ENCODE results near the gene SHLD1. TPM values are rescaled to one million over a fixed set of nuclear protein-coding genes. Genes with fewer than 3 reads are reported as not detected.

Gene SHLD1
- total RNA-seq, 1 experiment from 2014 or later: 2.4 TPM

DNA sequence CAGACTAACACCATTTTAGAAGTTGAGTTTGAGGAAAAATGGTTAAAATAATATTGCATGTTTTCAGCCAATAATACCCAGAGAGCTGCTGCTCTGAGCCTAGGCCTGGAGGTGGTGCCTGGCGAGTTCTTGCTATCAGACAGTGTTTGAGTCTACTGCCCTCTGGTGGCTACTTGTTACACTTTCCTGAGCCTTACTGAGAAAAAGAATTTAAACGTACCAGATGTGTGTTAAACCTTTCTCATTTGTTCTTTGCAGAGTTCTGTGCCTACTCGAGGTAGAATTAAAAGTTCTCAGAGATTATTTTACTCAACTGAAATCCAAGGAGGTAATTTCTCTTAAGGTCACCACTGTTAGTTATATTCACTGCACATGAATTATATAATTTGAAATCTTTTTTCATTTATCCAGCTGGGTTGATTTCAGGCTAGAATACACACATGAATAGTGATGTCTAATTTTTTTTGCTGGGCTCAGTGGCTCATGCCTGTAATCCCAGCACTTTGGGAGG, 38.2 kb downstream of the SHLD1 start:
- Histone ChIP-seq H2AFZ (ENCODE audit: low read depth, low read length, poor library complexity, severe bottlenecking) (no peak overlapping the region), H3K36me3 (ENCODE audit: control insufficient read depth in 1 of 2, insufficient read depth in 2 of 2, low read length in 2 of 2) (no peaks in the 10 kb centered on the region), H3K9me2 (ENCODE audit: insufficient read depth) (no peaks in the 10 kb centered on the region), H3K9me3 (ENCODE audit: control insufficient read depth in 1 of 2, insufficient read depth in 1 of 2, low read depth in 1 of 2, low read length in 2 of 2) (no peaks in the 10 kb centered on the region), H3K4me2 (ENCODE audit: low read length) (no peak overlapping the region), H3K4me1 (ENCODE audit: control insufficient read depth in 1 of 2, insufficient read depth in 2 of 2, low read length in 2 of 2) (peaks cover 15 to 23% of the 10 kb centered on the region in 2 experiments), H3K79me2 (ENCODE audit: insufficient read depth, low read length) (no peaks in the 10 kb centered on the region), H3K27me3 (ENCODE audit: insufficient read depth, low read length) (no peaks in the 10 kb centered on the region), H3K4me3 (replicated peaks in 1 of 2; ENCODE audit: low read depth in 1 of 2, low read length in 2 of 2) (no peak overlapping the region), H3K9ac (ENCODE audit: low read length) (no peak overlapping the region), H3K27ac (ENCODE audit: low read depth, low read length) (no peak overlapping the region), H4K20me1 (ENCODE audit: insufficient read depth) (no peaks in the 10 kb centered on the region)
- intact Hi-C loops (cut with micrococcal nuclease): loop anchor here (1.0 kb wide), 3 partner anchors 219 to 259 kb away; no protein-coding TSS in a partner anchor
- ChIA-PET RAD21 (ENCODE audit: low non-redundant PET in 1 of 2, low total read pairs in 2 of 2, uncharacterized antibody in 2 of 2, unreplicated experiment in 2 of 2) (interaction anchor here (0.6 to 2.8 kb wide), 7 partner anchors 126 to 259 kb away, joined by 3 to 16 read pairs (median 10); no protein-coding TSS in a partner anchor), POLR2A (no interaction called here), CTCF (interaction anchor here (0.5 to 3.0 kb wide), 24 partner anchors 9 to 259 kb away, joined by 3 to 80 read pairs (median 4); no protein-coding TSS in a partner anchor)
- no TSS peak for BruUV-seq (replicated peaks)
- peak; percentile 88 for DNase-seq (ENCODE audit: low read depth, low spot score)
- TF ChIP-seq CTCF (IDR thresholded peaks at IDR 0.05 in 2 of 3, conservative IDR thresholded peaks at IDR 0.05 in 1 of 3; ENCODE audit: borderline replicate concordance in 1 of 3, insufficient read depth in 1 of 3, low read depth in 2 of 3, low read length in 2 of 3): peak; percentile 80 to 95 (median 90)
- TF ChIP-seq POLR2A (IDR thresholded peaks at IDR 0.05; ENCODE audit: borderline replicate concordance, extremely low read depth, insufficient read depth, insufficient read length): no peak
- no peak for TF ChIP-seq MAX (IDR thresholded peaks at IDR 0.05)
- TF ChIP-seq POLR2AphosphoS5 (IDR thresholded peaks at IDR 0.05; ENCODE audit: low read depth, low read length): no peak
- peak; percentile 96 for TF ChIP-seq RAD21 (IDR thresholded peaks at IDR 0.05; ENCODE audit: low read depth)
- ATAC-seq: peak; percentile 99

GRCh38 chr20:5789827-5790226, 39.6 kb downstream of the SHLD1 start:
- no peak for ATAC-seq
- H2AFZ ChIP-seq (ENCODE audit: low read depth, low read length, poor library complexity, severe bottlenecking): no peak overlapping the region
- H3K9me3 ChIP-seq (ENCODE audit: control insufficient read depth in 1 of 2, insufficient read depth in 1 of 2, low read depth in 1 of 2, low read length in 2 of 2): no peaks in the 10 kb centered on the region
- ChIA-PET RAD21 (ENCODE audit: low non-redundant PET in 1 of 2, low total read pairs in 2 of 2, uncharacterized antibody in 2 of 2, unreplicated experiment in 2 of 2) (no interaction called here), POLR2A (no interaction called here), CTCF (interaction anchor here (1.0 to 3.0 kb wide), 2 partner anchors 232 to 260 kb away, joined by 6 to 80 read pairs; no protein-coding TSS in a partner anchor)
- no peaks in the 10 kb centered on the region for H4K20me1 ChIP-seq (ENCODE audit: insufficient read depth)
- no peaks in the 10 kb centered on the region for H3K27me3 ChIP-seq (ENCODE audit: insufficient read depth, low read length)
- peaks cover 13 to 23% of the 10 kb centered on the region in 2 experiments for H3K4me1 ChIP-seq (ENCODE audit: control insufficient read depth in 1 of 2, insufficient read depth in 2 of 2, low read length in 2 of 2)
- intact Hi-C loops (cut with micrococcal nuclease): no loop called here
- H3K79me2 ChIP-seq (ENCODE audit: insufficient read depth, low read length): no peaks in the 10 kb centered on the region
- H3K9ac ChIP-seq (ENCODE audit: low read length): no peak overlapping the region
- H3K27ac ChIP-seq (ENCODE audit: low read depth, low read length): no peak overlapping the region
- BruUV-seq (replicated peaks): no TSS peak
- no peaks in the 10 kb centered on the region for H3K36me3 ChIP-seq (ENCODE audit: control insufficient read depth in 1 of 2, insufficient read depth in 2 of 2, low read length in 2 of 2)
- no peak for TF ChIP-seq MAX (IDR thresholded peaks at IDR 0.05)
- no peak for TF ChIP-seq ATF3 (IDR thresholded peaks at IDR 0.05)
- TF ChIP-seq YY1 (IDR thresholded peaks at IDR 0.05; ENCODE audit: extremely low read depth, insufficient replicate concordance, low read depth, low read length): no peak
- TF ChIP-seq JUND (IDR thresholded peaks at IDR 0.05): no peak
- TF ChIP-seq REST (IDR thresholded peaks at IDR 0.05; ENCODE audit: low read depth): no peak
- no peak for TF ChIP-seq RAD21 (IDR thresholded peaks at IDR 0.05; ENCODE audit: low read depth)
- no peak for TF ChIP-seq EZH2phosphoT487 (IDR thresholded peaks at IDR 0.05; ENCODE audit: borderline replicate concordance)
- H3K4me2 ChIP-seq (ENCODE audit: low read length): no peak overlapping the region
- H3K4me3 ChIP-seq (replicated peaks in 1 of 2; ENCODE audit: low read depth in 1 of 2, low read length in 2 of 2): no peak overlapping the region
- H3K9me2 ChIP-seq (ENCODE audit: insufficient read depth): no peaks in the 10 kb centered on the region
- DNase-seq (ENCODE audit: low read depth, low spot score): no peak

Data from HCT116 (cell line).